Caki2 (cell line): ENCODE results near the gene TCEANC2. TPM values are rescaled to one million over a fixed set of nuclear protein-coding genes. Genes with fewer than 3 reads are reported as not detected.
"Not testable (repeated sequence)": the region's sequence is repeated elsewhere in the genome, so short reads cannot be mapped to it uniquely, and the experiment has no call there.

Experiments used
- DNase-seq: peaks from one replicate; pipeline ENCODE4 v3.0.0-alpha.2; 2015; ENCODE audit warnings: low read depth
- in situ Hi-C: cut with HindIII; loops from 2 replicates; pipeline ENCODE4 v1.10.0; 2016; ENCODE audit warnings: low sequenced_read_pairs, low pct_unique_long_range_greater_than_20kb, mixed read lengths
- total RNA-seq: library from RNA; depleted of rRNA; stranded (reverse); fragments of >200 nt; shearing (Covaris generic); gene quantifications from 2 replicates; pipeline ENCODE4 v1.2.3, GENCODE V29; 2014; ENCODE audit warnings: low replicate concordance

Gene TCEANC2
- total RNA-seq, 1 experiment from 2014 or later: 2.3 TPM

- DNase-seq: peak; percentile 37
- in situ Hi-C loops: no loop called here
These were observed 16.9 kb downstream of the TCEANC2 start for GRCh38 chr1:54070171-54070837.

GRCh38 chr1:54077359-54077758 lies 24.0 kb downstream of the TCEANC2 start:
- in situ Hi-C loops: no loop called here
- no peak for DNase-seq

- in situ Hi-C loops: no loop called here
- DNase-seq: peak; percentile 7
These were observed 27.2 kb downstream of the TCEANC2 start for GRCh38 chr1:54080598-54081049.

- DNase-seq: peak; percentile 33
- in situ Hi-C loops: no loop called here
These were observed 28.2 kb downstream of the TCEANC2 start for GRCh38 chr1:54081306-54082270.

- DNase-seq: no peak
- in situ Hi-C loops: no loop called here
These were observed 31.4 kb downstream of the TCEANC2 start for GRCh38 chr1:54084794-54085193.

GRCh38 chr1:54086754-54087153 lies 33.3 kb downstream of the TCEANC2 start:
- no peak for DNase-seq
- in situ Hi-C loops: no loop called here

GRCh38 chr1:54088385-54088784 lies 35.0 kb downstream of the TCEANC2 start:
- no peak for DNase-seq
- in situ Hi-C loops: no loop called here

- no peak for DNase-seq
These were observed 38.3 kb downstream of the TCEANC2 start for GRCh38 chr1:54091666-54092065.

GRCh38 chr1:54094001-54094729 lies 40.8 kb downstream of the TCEANC2 start:
- in situ Hi-C loops: no loop called here
- no peak for DNase-seq

More at GRCh38 chr1:54091666-54092065, 38.3 kb downstream of the TCEANC2 start:
- in situ Hi-C loops: no loop called here

- DNase-seq, in situ Hi-C loops: not testable (repeated sequence)
These were observed 41.3 kb downstream of the TCEANC2 start for GRCh38 chr1:54094730-54095105.

GRCh38 chr1:54095546-54096226 lies 42.3 kb downstream of the TCEANC2 start:
- no peak for DNase-seq
- in situ Hi-C loops: no loop called here

- in situ Hi-C loops: no loop called here
- DNase-seq: no peak
These were observed 42.9 kb downstream of the TCEANC2 start for GRCh38 chr1:54096227-54096876.

GRCh38 chr1:54096877-54097240 lies 43.5 kb downstream of the TCEANC2 start:
- in situ Hi-C loops: no loop called here
- no peak for DNase-seq

GRCh38 chr1:54099061-54099610 lies 45.7 kb downstream of the TCEANC2 start:
- in situ Hi-C loops: no loop called here
- DNase-seq: no peak

- no peak for DNase-seq
- in situ Hi-C loops: no loop called here
These were observed 47.1 kb downstream of the TCEANC2 start for GRCh38 chr1:54100500-54100899.

- no peak for DNase-seq
- in situ Hi-C loops: no loop called here
These were observed 50.0 kb downstream of the TCEANC2 start for GRCh38 chr1:54103414-54103813.

- DNase-seq, in situ Hi-C loops: not testable (repeated sequence)
These were observed 51.2 kb downstream of the TCEANC2 start for GRCh38 chr1:54104613-54105012.
